Measurements from ENCODE around the gene CSF1R. TPM values are rescaled to one million over a fixed set of nuclear protein-coding genes. Genes with fewer than 3 reads are reported as not detected.

Gene CSF1R
- total and polyA plus RNA-seq, 2 donors (not counting 3 experiments of a cell fraction or from before 2014, with no cell fraction given), result not detected

DNA sequence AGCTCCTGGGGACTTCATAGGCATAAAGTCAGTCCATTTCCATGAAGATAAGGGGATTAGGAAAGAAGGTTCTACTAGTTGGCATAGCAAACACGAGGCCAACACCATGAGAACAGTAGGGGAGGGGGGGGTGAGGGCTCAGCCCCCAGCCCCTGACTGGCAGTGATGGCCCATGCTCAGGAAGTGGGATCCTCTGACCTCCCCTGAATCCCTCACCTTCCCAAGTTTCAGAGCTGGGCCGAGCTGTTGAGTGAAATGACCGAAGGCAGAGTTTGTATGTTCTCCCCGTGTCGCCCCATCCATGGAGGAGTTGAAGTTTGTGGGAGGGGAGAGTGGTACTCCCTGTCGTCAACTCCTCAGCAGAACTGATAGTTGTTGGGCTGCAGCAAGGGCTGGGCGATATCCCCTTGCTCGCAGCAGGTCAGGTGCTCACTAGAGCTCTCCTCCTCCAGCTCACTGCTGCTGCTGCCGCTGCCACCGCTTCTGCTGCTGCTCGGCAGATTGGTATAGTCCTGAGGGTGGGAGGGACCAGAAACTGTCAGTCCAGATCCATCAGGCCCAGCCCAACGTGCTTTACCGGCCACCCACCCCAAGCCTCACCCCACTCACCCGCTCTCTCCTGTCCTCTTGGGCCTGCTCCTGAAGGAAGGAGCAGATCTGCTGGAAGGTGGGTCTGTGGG is 32.5 kb downstream of the CSF1R start:
- FAIRE-seq (no peak), DNase-seq (ENCODE audit: low read depth, low spot score) (no peak)
- Histone ChIP-seq H3K79me2 (ENCODE audit: control insufficient read depth, insufficient read depth, low read length) (no peaks in the 10 kb centered on the region), H3K4me2 (ENCODE audit: insufficient read depth, low read length) (no peak overlapping the region), H3K36me3 (ENCODE audit: control insufficient read depth in 2 of 2, extremely low read depth in 1 of 2, insufficient read depth in 2 of 2, low read length in 2 of 2) (peaks cover 14 to 50% of the 10 kb centered on the region in 2 experiments), H3K27me3 (ENCODE audit: control insufficient read depth in 2 of 2, insufficient read depth in 2 of 2, low read length in 2 of 2) (no peaks in the 10 kb centered on the region), H3K9me1 (replicated peaks; ENCODE audit: control insufficient read depth, extremely low read depth, insufficient read depth, low read length) (no peaks in the 10 kb centered on the region), H3K9me3 (replicated peaks; ENCODE audit: control insufficient read depth, insufficient read depth, low read length) (no peaks in the 10 kb centered on the region), H3K27ac (ENCODE audit: insufficient read depth, low read depth, low read length) (peak overlapping the region; percentile 28), H3K9ac (replicated peaks; ENCODE audit: extremely low read depth, insufficient read depth, low read length) (no peak overlapping the region), H2AFZ (ENCODE audit: low read depth, low read length) (no peak overlapping the region), H3K4me3 (replicated peaks in 1 of 3; ENCODE audit: insufficient read depth in 1 of 3, low read depth in 1 of 3, low read length in 3 of 3) (no peak overlapping the region), H4K20me1 (replicated peaks; ENCODE audit: control insufficient read depth, extremely low read depth, insufficient read depth, low read length) (no peaks in the 10 kb centered on the region), H3K4me1 (ENCODE audit: control insufficient read depth, extremely low read depth, insufficient read depth, low read length) (peaks cover 31% of the 10 kb centered on the region)
- intact Hi-C loops (cut with micrococcal nuclease) (no loop called here), dilution Hi-C loops (cut with MboI; ENCODE audit: extremely low pct_ligation_motif_present, low sequenced_read_pairs) (no loop called here)
- no TSS peak for BruUV-seq (replicated peaks)
- no peak for TF ChIP-seq MYC (IDR thresholded peaks at IDR 0.05; ENCODE audit: low read depth, low read length)
- no peak for TF ChIP-seq POLR2A (IDR thresholded peaks at IDR 0.05; ENCODE audit: low read depth, low read length)
- no peak for TF ChIP-seq GATA2 (IDR thresholded peaks at IDR 0.05; ENCODE audit: insufficient read depth, insufficient read length, low read depth, low read length)
- TF ChIP-seq FOS (IDR thresholded peaks at IDR 0.05; ENCODE audit: borderline replicate concordance, insufficient read depth, low read length), result no peak
- TF ChIP-seq EZH2 (IDR thresholded peaks at IDR 0.05; ENCODE audit: borderline replicate concordance, low read depth, low read length, severe bottlenecking), result no peak
- TF ChIP-seq POLR2AphosphoS5 (IDR thresholded peaks at IDR 0.05; ENCODE audit: insufficient read depth, low read depth, low read length), result no peak
- TF ChIP-seq, protein P1, sequence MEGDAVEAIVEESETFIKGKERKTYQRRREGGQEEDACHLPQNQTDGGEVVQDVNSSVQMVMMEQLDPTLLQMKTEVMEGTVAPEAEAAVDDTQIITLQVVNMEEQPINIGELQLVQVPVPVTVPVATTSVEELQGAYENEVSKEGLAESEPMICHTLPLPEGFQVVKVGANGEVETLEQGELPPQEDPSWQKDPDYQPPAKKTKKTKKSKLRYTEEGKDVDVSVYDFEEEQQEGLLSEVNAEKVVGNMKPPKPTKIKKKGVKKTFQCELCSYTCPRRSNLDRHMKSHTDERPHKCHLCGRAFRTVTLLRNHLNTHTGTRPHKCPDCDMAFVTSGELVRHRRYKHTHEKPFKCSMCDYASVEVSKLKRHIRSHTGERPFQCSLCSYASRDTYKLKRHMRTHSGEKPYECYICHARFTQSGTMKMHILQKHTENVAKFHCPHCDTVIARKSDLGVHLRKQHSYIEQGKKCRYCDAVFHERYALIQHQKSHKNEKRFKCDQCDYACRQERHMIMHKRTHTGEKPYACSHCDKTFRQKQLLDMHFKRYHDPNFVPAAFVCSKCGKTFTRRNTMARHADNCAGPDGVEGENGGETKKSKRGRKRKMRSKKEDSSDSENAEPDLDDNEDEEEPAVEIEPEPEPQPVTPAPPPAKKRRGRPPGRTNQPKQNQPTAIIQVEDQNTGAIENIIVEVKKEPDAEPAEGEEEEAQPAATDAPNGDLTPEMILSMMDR (IDR thresholded peaks at IDR 0.05; ENCODE audit: extremely low read depth in 1 of 2, insufficient read depth in 1 of 2, low read depth in 1 of 2, low read length in 2 of 2), result no peak
- TF ChIP-seq, protein P2, sequence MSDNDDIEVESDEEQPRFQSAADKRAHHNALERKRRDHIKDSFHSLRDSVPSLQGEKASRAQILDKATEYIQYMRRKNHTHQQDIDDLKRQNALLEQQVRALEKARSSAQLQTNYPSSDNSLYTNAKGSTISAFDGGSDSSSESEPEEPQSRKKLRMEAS (IDR thresholded peaks at IDR 0.05; ENCODE audit: insufficient read depth, insufficient read length), result no peak
- no peak for TF ChIP-seq JUN (IDR thresholded peaks at IDR 0.05; ENCODE audit: borderline replicate concordance, insufficient read depth, insufficient read length, low read depth)
- ChIA-PET POLR2A (no interaction called here), CTCF (interaction anchor here (1.4 to 3.9 kb wide), 3 partner anchors 10 to 36 kb away, joined by 4 to 11 read pairs (median 4); no protein-coding TSS in a partner anchor)
